Activated CD8-positive, alpha-beta T cell treated with anti-CD3 and anti-CD28 coated beads for 36 hours (primary cell): Measurements from ENCODE around the gene ADH1C. TPM values are rescaled to one million over a fixed set of nuclear protein-coding genes. Genes with fewer than 3 reads are reported as not detected.

ENCODE experiments used
- ATAC-seq: fragments of 200-7000 bp; cut with Tn5 transposase; one replicate; pipeline ENCODE4 v1.10.0; 2021; ENCODE audit warnings: mild to moderate bottlenecking, moderate library complexity
- CTCF ChIA-PET: fragments of 350-600 bp; sonication (Branson Sonifier 250); formaldehyde crosslinking; loops from one replicate; lab custom pipeline; 2021; ENCODE audit warnings: antibody characterized with exemption; lab: Charles Lee
- POLR2A ChIA-PET: fragments of 350-600 bp; sonication (Branson Sonifier 250); formaldehyde crosslinking; loops from one replicate; lab custom pipeline; 2021; ENCODE audit warnings: antibody characterized with exemption; lab: Charles Lee
- DNase-seq: peaks from one replicate; pipeline ENCODE4 v3.0.0-alpha.2; 2020
- H3K27ac Mint-ChIP-seq: one replicate; pipeline ENCODE4 v1.8.0; 2021; ENCODE audit warnings: mild to moderate bottlenecking, mixed read lengths
- H3K27me3 Mint-ChIP-seq: one replicate; pipeline ENCODE4 v1.8.0; 2021; ENCODE audit warnings: mixed read lengths
- H3K36me3 Mint-ChIP-seq: one replicate; pipeline ENCODE4 v1.8.0; 2021; ENCODE audit warnings: low read depth, mixed read lengths
- H3K4me1 Mint-ChIP-seq: one replicate; pipeline ENCODE4 v1.8.0; 2021; ENCODE audit warnings: low read depth, mixed read lengths
- H3K4me3 Mint-ChIP-seq: one replicate; pipeline ENCODE4 v1.8.0; 2021; ENCODE audit warnings: mild to moderate bottlenecking, moderate library complexity, mixed read lengths
- H3K9me3 Mint-ChIP-seq: one replicate; pipeline ENCODE4 v1.8.0; 2021; ENCODE audit warnings: mixed read lengths
- CTCF ChIP-seq: fragments of 200-600 bp; IDR thresholded peaks from one replicate; pipeline ENCODE4 v1.8.0; 2022; ENCODE audit warnings: antibody characterized with exemption, mild to moderate bottlenecking
- intact Hi-C: fragments of 100-400 bp; cut with micrococcal nuclease; formaldehyde crosslinking; loops from one replicate; pipeline ENCODE4 v1.10.0; 2022
- total RNA-seq, 2 experiments: library from RNA; stranded (reverse); gene quantifications; one replicate each; pipeline ENCODE4 v1.2.3, GENCODE V29; 2021

The ADH1C gene
- total RNA-seq, 2 experiments from 2014 or later, result not detected

DNA sequence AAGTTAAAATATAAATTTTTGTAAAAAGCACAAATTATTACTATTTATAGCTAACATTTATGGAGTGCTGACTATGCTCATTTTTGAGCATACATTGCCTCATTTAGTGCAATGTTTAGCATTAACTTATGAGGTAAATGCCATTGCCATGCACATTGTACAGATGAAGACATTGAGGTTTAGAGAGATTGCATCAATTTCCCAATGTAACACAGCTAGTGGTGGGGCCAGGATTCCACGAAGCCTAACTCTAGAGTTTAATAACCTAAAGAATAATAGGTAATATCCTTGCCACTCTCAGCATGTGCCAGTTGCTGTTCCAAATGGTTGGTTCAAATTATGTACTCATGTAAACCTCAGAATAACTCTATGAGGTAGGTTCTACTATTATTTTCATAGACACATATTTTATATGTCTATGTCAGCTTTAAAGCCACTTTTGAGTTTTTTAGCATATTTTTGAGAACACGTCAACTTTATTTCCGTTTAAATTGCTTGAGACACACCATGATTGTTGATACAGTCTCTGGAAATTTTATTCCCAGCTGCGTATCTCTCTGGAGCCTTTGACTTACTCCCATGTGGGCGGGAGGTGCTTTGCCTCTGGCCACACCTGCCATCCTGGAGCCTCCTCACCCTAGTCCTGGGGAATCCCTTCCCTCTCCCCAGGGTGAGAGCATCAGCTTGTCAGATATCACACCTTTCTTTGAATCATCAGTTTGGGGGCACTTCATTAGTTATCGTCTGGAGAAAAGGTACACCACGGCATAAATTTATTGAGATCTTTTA lies 51.0 kb downstream of the ADH1C start:
- ChIA-PET CTCF (no interaction called here), POLR2A (no interaction called here)
- TF ChIP-seq CTCF, result no peak
- no peak overlapping the region for H3K27ac Mint-ChIP-seq
- no peak overlapping the region for H3K4me3 Mint-ChIP-seq
- no peaks in the 10 kb centered on the region for H3K4me1 Mint-ChIP-seq
- ATAC-seq (no peak), DNase-seq (no peak)
- peaks cover 8% of the 10 kb centered on the region for H3K9me3 Mint-ChIP-seq
- peaks cover 3% of the 10 kb centered on the region for H3K27me3 Mint-ChIP-seq
- H3K36me3 Mint-ChIP-seq, result no peaks in the 10 kb centered on the region
- intact Hi-C loops, result no loop called here

DNA sequence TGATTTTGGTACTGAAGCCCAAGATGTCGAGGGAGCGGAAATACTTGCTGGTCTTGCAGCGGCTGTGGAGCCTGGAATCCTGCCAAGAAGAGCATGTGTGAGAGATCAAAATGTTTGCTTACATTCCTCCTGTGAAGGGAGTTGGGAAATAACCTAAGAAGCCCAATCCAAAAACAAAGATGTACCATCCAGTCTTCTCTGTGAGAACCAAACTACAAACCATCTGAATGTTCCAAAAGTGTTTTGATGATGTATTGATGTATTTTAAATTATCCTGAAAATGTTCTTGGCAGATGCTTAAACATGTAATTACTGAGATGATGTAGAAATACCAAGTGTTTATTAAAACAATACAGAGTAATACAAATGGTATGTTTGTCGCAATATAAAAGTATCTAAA lies 51.6 kb downstream of the ADH1C start:
- intact Hi-C loops, result no loop called here
- ATAC-seq (no peak), DNase-seq (no peak)
- ChIA-PET CTCF (no interaction called here), POLR2A (no interaction called here)
- TF ChIP-seq CTCF, result no peak
- Mint-ChIP-seq H3K36me3 (no peaks in the 10 kb centered on the region), H3K27ac (no peak overlapping the region), H3K9me3 (peaks cover 10% of the 10 kb centered on the region), H3K4me1 (no peaks in the 10 kb centered on the region), H3K4me3 (no peak overlapping the region), H3K27me3 (no peaks in the 10 kb centered on the region)

GRCh38 chr4:99293357-99293756 lies 59.2 kb downstream of the ADH1C start:
- peaks cover 4% of the 10 kb centered on the region for H3K27me3 Mint-ChIP-seq
- H3K4me3 Mint-ChIP-seq, result no peak overlapping the region
- intact Hi-C loops, result no loop called here
- no peak overlapping the region for H3K27ac Mint-ChIP-seq
- H3K4me1 Mint-ChIP-seq, result no peaks in the 10 kb centered on the region
- ChIA-PET POLR2A (no interaction called here), CTCF (no interaction called here)
- DNase-seq (no peak), ATAC-seq (no peak)
- no peak for TF ChIP-seq CTCF
- H3K9me3 Mint-ChIP-seq, result peaks cover 6% of the 10 kb centered on the region
- no peaks in the 10 kb centered on the region for H3K36me3 Mint-ChIP-seq

DNA sequence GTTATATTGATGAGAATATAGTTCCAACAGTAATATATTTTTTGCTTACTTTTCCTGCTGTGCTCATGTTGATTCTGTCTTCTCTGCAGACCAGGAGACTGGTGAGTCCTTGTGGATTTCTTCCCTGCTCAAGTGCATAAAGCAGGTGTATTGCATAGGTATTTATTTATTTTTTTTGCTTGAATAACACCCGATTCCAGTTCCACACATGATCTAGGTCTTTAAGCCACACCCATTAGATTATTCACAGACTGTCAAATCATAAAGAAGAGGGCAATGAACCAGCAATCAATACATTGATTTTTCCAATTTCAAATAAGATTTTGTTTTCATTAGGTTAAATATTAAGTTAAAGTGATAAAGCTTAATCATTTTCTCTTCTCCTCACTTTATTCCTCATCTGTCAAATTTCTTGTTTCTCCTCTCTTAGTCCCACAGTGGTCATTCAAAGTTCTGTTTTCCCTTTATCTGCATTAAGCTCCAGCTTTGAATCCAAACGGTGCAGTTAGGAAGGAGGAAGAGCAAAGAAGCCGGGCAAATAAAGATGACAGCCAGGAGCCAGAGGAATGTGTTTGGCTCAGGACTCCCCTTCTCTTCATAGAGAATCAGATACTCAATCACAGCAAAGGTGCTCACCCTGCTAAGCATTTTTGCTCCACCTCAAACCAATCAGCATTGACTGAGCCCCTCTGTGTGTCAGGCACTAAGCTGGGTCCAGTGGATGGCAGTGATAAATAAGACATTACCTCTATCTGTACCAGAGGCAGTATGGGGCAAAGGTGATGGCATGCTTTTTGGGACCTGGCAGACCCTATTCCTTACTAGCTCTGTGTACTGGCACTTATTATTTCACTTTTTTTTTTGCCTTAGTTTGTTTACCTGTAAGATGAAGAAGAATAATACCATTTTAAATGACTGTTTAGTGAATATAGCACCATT lies 61.4 kb downstream of the ADH1C start, which contains the start of gene ADH1A:
ADH1A (minus strand) TSS at position 138 of the 939 bp plus-strand sequence; CDS start at position 67, 71 bp downstream.
- Mint-ChIP-seq H3K27ac (no peak within 1 kb of the TSS), H3K27me3 (peaks cover 4% of the 10 kb centered on the region), H3K4me1 (no peaks in the 10 kb centered on the region), H3K4me3 (no peak within 1 kb of the TSS), H3K36me3 (no peaks in the 10 kb centered on the region), H3K9me3 (peaks cover 4% of the 10 kb centered on the region)
- ATAC-seq (no peak), DNase-seq (no peak)
- ChIA-PET CTCF (no interaction called here), POLR2A (no interaction called here)
- no peak for TF ChIP-seq CTCF
- intact Hi-C loops, result no loop called here

Other genes with a start within 250 kb of the ADH1C start
- not detected for gene ADH4, start 208.4 kb downstream of the ADH1C start, total RNA-seq
- not detected for gene ADH6, start 133.5 kb downstream of the ADH1C start, total RNA-seq
- not detected for gene ADH1A, start 61.8 kb downstream of the ADH1C start, total RNA-seq
- gene ADH1B, start 31.3 kb downstream of the ADH1C start, total RNA-seq, result not detected
- not detected for gene ADH7, start 82.6 kb upstream of the ADH1C start, total RNA-seq
- not detected for gene C4orf17, start 158.3 kb upstream of the ADH1C start, total RNA-seq
- 1 to 10 TPM; 7.7 to 8.0 TPM for gene TRMT10A, start 211.3 kb upstream of the ADH1C start, total RNA-seq
- under 1 TPM; 0.45 to 0.59 TPM for gene MTTP, start 222.1 kb upstream of the ADH1C start, total RNA-seq